Measurements from ENCODE around the gene LRRC8C. TPM values are rescaled to one million over a fixed set of nuclear protein-coding genes. Genes with fewer than 3 reads are reported as not detected.

Gene LRRC8C
- total RNA-seq, 1 donor from 2014 or later = 3.3 TPM

- H3K36me3 Mint-ChIP-seq (ENCODE audit: insufficient read depth) = no peaks in the 10 kb centered on the region
- no peaks in the 10 kb centered on the region for H3K9me3 Mint-ChIP-seq (ENCODE audit: low read depth)
- DNase-seq (ENCODE audit: low spot score, unreplicated experiment) = no peak
- no peaks in the 10 kb centered on the region for H3K27me3 Mint-ChIP-seq
- no peak for TF ChIP-seq CTCF (IDR thresholded peaks at IDR 0.05; ENCODE audit: unreplicated experiment)
- H3K4me1 Mint-ChIP-seq (ENCODE audit: low read depth) = no peaks in the 10 kb centered on the region
- H3K4me3 Mint-ChIP-seq (ENCODE audit: low read depth) = no peak overlapping the region
- H3K27ac Mint-ChIP-seq = no peak overlapping the region
These were observed 73.2 kb downstream of the LRRC8C start for GRCh38 chr1:89705901-89706699.

GRCh38 chr1:89706700-89707012, 73.7 kb downstream of the LRRC8C start:
- no peaks in the 10 kb centered on the region for H3K36me3 Mint-ChIP-seq (ENCODE audit: insufficient read depth)
- no peaks in the 10 kb centered on the region for H3K27me3 Mint-ChIP-seq
- H3K9me3 Mint-ChIP-seq (ENCODE audit: low read depth) = no peaks in the 10 kb centered on the region
- no peak overlapping the region for H3K4me3 Mint-ChIP-seq (ENCODE audit: low read depth)
- DNase-seq (ENCODE audit: low spot score, unreplicated experiment) = no peak
- H3K27ac Mint-ChIP-seq = no peak overlapping the region
- no peaks in the 10 kb centered on the region for H3K4me1 Mint-ChIP-seq (ENCODE audit: low read depth)
- TF ChIP-seq CTCF (IDR thresholded peaks at IDR 0.05; ENCODE audit: unreplicated experiment) = no peak

GRCh38 chr1:89708751-89709375, 75.9 kb downstream of the LRRC8C start:
- no peak overlapping the region for H3K27ac Mint-ChIP-seq
- TF ChIP-seq CTCF (IDR thresholded peaks at IDR 0.05; ENCODE audit: unreplicated experiment) = no peak
- H3K27me3 Mint-ChIP-seq = no peaks in the 10 kb centered on the region
- no peaks in the 10 kb centered on the region for H3K36me3 Mint-ChIP-seq (ENCODE audit: insufficient read depth)
- H3K4me3 Mint-ChIP-seq (ENCODE audit: low read depth) = no peak overlapping the region
- no peaks in the 10 kb centered on the region for H3K9me3 Mint-ChIP-seq (ENCODE audit: low read depth)
- DNase-seq (ENCODE audit: low spot score, unreplicated experiment) = no peak
- H3K4me1 Mint-ChIP-seq (ENCODE audit: low read depth) = no peaks in the 10 kb centered on the region

GRCh38 chr1:89710498-89711139, 77.7 kb downstream of the LRRC8C start:
- TF ChIP-seq CTCF (IDR thresholded peaks at IDR 0.05; ENCODE audit: unreplicated experiment) = no peak
- H3K9me3 Mint-ChIP-seq (ENCODE audit: low read depth) = no peaks in the 10 kb centered on the region
- peaks cover 2% of the 10 kb centered on the region for H3K36me3 Mint-ChIP-seq (ENCODE audit: insufficient read depth)
- no peak overlapping the region for H3K4me3 Mint-ChIP-seq (ENCODE audit: low read depth)
- H3K27me3 Mint-ChIP-seq = no peaks in the 10 kb centered on the region
- DNase-seq (ENCODE audit: low spot score, unreplicated experiment) = no peak
- H3K4me1 Mint-ChIP-seq (ENCODE audit: low read depth) = no peaks in the 10 kb centered on the region
- no peak overlapping the region for H3K27ac Mint-ChIP-seq

GRCh38 chr1:89711140-89711778, 78.3 kb downstream of the LRRC8C start:
- no peaks in the 10 kb centered on the region for H3K4me1 Mint-ChIP-seq (ENCODE audit: low read depth)
- DNase-seq (ENCODE audit: low spot score, unreplicated experiment) = no peak
- H3K9me3 Mint-ChIP-seq (ENCODE audit: low read depth) = no peaks in the 10 kb centered on the region
- no peak overlapping the region for H3K27ac Mint-ChIP-seq
- TF ChIP-seq CTCF (IDR thresholded peaks at IDR 0.05; ENCODE audit: unreplicated experiment) = no peak
- H3K36me3 Mint-ChIP-seq (ENCODE audit: insufficient read depth) = peaks cover 2% of the 10 kb centered on the region
- H3K27me3 Mint-ChIP-seq = no peaks in the 10 kb centered on the region
- no peak overlapping the region for H3K4me3 Mint-ChIP-seq (ENCODE audit: low read depth)

All from progenitor cell of endocrine pancreas (in vitro differentiated cells).